Measurements from ENCODE around the gene MAPT.

Gene MAPT

DNA sequence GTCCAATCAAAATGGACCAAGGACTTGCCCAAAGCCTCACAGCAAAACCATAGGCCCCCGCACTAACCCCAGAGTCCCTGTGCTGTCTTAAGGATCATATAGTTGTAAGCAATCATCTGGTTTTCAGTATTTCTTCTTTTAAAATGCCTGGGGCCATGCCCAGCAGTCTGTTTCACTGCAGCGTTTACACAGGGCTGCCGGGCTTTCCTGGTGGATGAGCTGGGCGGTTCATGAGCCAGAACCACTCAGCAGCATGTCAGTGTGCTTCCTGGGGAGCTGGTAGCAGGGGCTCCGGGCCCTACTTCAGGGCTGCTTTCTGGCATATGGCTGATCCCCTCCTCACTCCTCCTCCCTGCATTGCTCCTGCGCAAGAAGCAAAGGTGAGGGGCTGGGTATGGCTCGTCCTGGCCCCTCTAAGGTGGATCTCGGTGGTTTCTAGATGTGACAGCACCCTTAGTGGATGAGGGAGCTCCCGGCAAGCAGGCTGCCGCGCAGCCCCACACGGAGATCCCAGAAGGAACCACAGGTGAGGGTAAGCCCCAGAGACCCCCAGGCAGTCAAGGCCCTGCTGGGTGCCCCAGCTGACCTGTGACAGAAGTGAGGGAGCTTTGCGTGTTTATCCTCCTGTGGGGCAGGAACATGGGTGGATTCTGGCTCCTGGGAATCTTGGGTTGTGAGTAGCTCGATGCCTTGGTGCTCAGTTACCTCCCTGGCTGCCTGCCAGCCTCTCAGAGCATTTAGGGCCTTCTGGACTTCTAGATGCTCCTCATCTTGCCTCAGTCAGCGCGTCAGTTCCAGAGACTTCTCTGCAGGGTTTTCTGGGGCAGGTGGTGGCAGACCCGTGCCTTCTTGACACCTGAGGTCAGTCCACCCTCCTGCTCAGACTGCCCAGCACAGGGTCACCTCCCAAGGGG is 79.8 kb downstream of the MAPT start:
- DNase-seq (ENCODE audit: low spot score) = no peak

DNA sequence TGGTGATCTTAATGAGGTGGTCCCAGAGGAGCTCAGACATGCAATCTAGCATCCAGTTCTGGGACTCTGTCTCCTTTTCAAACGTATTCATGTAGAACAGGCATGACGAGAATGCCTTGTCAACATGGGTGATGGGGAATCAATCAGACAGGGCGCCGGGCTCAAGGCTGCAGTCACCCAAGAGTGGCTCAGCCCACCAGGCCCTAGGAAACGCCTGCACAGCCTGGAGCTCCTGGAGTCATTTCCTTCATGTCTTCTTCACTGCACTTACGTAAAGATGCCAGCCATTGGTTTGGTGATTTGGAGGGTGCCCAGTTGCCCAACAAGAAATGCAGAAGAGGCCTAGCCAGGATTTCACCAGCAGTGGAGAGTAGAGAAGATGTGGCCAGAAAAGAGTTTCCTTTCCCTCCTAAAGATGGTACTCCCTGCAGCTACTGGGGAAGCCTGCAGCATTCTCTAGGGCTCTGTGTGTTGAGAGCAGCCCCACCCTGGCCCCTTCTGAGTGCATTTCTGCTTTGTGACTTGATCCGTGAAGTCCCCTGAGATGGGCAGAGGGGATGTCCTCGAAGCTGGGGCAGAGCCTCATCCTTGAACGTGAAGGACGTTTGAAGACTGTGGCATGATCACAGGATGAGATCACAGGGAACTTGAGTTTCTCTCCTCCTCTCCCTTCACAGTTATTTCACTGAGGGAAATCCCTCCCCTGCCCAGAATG is 80.7 kb downstream of the MAPT start:
- DNase-seq (ENCODE audit: low spot score) = no peak

DNA sequence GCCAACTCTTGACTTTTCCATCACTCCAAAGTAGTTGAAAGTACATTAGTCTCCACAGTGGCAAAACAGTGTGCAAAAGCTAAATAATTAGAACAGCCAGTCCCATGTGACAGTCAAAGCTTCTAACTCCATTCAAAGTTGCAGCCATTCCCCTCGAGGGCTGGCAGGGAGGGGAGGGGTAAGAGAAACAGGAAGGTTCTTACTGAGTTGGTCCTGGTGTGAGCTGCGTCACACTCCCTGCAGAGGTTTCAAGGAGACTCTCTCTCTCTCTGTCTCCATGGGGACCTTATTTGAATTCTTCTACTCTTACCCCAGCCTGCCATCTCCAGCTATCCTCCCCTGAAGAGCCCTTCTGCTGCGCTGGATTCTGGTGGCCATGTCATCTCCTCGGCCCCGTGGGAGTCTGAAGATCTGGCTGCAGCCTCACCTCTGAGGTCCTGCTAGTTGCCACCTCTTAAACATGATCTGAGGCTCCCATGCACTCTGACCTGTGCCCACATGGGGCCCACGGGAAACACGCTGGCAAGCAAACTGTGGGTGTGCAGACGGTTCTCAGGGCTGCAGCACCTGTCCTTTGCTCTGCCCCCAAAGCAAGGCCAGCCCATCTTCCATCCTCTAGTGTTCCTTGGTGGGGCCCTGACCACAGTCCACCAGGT is 81.4 kb downstream of the MAPT start:
- no peak for DNase-seq (ENCODE audit: low spot score)

DNA sequence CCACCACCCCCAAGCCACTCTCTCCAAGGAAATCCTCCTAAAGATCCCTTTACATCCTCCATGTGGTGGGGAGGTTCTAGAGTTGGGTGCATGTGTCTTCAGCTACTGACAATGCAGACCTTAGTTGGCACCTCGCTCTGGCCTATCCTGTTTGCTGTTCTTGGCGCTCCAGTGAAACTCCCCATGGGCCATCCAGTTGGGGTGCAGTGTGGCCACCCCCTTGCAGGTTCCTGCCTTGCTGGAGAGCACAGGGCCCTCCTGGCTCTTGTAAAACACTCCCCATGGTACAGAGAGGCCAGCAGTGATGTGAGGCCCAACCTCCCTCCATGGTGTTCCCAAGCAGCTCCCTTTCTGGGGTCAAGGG is 82.0 kb downstream of the MAPT start:
- DNase-seq (ENCODE audit: low spot score) = no peak

DNA sequence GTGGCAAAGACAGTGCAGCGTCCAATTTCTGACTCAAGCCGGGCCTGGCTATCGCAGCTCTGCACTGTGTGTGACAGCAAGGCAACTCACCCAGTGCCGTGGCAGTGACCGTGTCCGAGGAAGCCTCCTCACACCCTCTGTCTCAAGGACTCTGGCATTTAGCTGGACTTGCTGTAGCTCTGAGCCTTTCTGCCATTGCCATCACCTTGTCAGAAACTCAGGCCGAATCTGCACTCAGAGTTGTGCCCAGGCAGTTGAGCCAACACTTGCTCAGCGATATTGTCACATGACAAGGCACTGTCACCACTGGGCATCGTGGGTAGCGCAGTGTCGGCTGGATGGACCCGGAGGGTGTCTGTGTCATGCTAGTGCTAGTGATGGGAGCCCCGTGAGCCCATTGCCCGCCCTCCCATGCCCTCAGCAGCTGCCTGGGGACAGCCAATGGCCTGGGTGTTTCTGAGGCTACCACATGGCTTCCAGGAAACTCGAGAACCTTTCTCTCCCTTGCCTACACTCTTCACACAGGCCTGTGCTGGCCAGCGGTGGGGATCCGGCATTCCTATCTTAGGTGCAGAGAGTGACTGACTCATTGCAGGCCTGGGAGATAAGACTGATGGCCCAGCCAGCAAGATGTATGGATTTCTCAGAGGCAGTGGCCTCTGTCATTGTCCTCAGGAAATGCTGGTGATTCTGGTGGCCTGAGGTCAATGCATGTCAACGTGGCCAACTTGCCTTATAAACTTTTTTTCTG is 82.6 kb downstream of the MAPT start:
- DNase-seq (ENCODE audit: low spot score) = no peak

DNA sequence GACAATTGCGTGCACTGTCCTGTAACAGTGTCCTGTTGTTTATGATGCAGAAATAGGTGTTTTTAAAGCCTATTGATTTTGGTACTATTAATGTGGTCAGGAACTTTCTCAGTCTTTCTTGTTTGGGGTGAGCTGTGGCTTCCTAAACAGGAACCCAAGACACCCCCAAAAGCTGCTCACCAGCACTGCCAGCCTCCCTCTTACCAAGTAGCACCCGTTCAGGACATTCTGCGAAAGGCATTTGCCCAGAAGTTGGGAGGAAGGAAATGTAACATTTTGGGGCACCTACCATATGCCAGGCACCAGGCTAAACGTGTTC is 83.1 kb downstream of the MAPT start:
- DNase-seq (ENCODE audit: low spot score) = no peak

DNA sequence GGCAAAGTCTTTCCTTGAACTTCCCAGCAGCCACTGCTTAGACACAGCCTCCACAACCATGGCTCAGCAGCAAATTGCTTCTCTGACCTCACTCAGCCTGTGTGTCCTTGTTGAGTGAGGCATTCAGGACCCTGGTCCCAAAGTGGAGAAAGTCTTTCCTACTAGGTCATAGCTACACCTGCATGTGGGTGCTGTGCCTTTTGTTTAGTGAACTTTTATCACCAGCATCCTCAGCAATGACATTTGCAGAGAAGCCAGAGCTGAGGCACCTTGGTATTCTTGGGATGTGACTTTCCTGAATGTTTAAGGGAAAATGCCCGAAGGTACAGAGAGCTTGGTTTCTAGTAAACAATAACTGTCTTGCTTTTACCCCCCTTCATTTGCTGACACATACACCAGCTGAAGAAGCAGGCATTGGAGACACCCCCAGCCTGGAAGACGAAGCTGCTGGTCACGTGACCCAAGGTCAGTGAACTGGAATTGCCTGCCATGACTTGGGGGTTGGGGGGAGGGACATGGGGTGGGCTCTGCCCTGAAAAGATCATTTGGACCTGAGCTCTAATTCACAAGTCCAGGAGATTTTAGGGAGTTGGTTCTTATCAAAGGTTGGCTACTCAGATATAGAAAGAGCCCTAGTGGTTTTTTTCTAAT is 83.7 kb downstream of the MAPT start:
- no peak for DNase-seq (ENCODE audit: low spot score)

DNA sequence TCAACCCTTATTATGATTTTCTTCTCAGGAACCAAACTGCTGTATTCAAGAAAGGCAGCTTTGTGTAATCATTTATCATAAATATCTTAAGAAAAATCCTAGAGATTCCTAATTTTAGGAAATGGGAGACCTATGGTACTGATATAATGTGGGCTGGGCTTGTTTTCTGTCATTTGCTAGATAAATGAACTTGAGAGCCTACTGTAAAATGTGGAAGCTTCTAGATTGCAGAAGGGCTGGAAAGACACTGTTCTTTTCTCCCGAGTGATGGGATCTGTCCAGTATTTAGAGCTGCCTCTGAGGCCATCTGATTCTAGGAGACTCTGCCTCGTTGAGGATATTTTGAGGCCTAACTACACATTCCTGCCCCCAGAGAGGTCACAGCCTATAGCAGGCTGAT is 84.8 kb downstream of the MAPT start:
- no peak for DNase-seq (ENCODE audit: low spot score)

DNA sequence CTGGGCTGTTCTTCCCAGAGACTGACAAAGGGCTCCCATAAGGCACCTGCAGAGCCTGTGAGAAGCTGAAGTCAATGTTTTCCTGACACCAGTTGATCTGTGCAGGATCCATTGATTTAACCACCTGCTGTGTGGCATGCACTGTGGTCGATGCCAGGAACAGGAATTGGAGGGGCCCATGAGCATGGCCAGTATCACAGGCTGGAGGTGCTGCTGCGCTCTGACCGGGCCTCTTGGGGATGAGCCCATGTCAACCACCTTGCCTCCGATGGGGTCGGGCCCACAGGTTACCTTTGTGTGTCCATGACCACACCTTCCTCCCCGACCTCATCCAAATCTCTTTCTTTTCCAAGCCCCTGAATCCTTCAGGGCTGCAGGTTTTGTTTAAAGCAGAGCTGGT is 86.5 kb downstream of the MAPT start:
- DNase-seq (ENCODE audit: low spot score) = no peak

DNA sequence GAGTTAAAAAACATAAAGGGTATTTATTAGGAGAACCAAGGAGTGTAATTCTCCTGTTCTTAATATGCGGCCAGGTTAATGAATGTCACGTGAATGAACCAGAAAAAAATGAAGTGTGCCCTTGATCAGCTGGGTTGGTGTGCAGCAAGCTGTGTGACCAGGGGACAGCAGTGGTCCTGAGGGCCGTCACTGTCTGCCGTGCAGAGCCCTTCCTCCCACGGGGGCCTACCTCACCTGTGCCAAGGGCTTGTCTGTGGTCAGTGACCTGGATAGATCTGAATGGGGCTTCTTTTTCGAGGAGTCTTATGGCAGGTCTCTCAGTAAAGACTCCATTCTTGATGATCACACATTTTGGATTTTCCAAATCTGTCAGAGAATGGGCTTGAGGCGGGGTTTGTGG is 87.0 kb downstream of the MAPT start:
- DNase-seq (ENCODE audit: low spot score) = no peak

DNA sequence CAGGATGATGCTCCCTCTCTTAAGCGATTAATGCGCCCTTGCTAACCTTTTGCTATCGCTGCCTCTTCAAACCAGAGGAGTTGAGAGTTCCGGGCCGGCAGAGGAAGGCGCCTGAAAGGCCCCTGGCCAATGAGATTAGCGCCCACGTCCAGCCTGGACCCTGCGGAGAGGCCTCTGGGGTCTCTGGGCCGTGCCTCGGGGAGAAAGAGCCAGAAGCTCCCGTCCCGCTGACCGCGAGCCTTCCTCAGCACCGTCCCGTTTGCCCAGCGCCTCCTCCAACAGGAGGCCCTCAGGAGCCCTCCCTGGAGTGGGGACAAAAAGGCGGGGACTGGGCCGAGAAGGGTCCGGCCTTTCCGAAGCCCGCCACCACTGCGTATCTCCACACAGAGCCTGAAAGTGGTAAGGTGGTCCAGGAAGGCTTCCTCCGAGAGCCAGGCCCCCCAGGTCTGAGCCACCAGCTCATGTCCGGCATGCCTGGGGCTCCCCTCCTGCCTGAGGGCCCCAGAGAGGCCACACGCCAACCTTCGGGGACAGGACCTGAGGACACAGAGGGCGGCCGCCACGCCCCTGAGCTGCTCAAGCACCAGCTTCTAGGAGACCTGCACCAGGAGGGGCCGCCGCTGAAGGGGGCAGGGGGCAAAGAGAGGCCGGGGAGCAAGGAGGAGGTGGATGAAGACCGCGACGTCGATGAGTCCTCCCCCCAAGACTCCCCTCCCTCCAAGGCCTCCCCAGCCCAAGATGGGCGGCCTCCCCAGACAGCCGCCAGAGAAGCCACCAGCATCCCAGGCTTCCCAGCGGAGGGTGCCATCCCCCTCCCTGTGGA is 88.6 kb downstream of the MAPT start:
- DNase-seq (ENCODE audit: low spot score) = no peak

DNA sequence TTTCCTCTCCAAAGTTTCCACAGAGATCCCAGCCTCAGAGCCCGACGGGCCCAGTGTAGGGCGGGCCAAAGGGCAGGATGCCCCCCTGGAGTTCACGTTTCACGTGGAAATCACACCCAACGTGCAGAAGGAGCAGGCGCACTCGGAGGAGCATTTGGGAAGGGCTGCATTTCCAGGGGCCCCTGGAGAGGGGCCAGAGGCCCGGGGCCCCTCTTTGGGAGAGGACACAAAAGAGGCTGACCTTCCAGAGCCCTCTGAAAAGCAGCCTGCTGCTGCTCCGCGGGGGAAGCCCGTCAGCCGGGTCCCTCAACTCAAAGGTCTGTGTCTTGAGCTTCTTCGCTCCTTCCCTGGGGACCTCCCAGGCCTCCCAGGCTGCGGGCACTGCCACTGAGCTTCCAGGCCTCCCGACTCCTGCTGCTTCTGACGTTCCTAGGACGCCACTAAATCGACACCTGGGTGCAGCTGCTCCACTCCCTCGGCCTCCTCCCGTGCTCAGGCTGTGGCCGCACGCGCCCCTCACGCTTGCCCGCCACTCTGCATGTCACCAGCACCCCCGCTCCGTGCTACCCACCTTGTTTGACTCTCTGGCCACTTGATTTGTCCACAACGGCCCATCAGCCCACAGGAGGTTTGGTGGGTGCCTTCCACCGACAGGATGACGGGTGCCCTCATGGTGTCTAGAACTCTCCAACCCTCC is 89.4 kb downstream of the MAPT start:
- no peak for DNase-seq (ENCODE audit: low spot score)

DNA sequence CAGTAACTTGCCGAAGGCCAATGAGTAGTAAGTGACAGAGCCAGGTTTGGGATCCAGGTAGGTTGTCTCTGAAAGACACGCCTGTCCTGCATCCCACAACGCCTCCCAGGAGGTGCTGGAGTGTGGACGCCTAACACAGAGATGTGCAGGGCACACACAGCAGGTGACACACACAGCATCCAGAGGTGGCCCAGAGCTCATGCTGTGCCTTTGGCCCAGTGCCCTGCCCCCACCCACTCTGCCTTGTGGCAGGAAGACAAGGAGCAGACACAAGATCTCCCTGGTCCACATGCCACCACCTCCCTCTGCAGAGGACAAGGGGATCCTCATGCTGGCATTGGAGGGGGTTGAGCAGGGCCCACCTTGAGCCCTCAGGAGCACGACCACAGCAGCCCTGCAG is 90.0 kb downstream of the MAPT start:
- no peak for DNase-seq (ENCODE audit: low spot score)

DNA sequence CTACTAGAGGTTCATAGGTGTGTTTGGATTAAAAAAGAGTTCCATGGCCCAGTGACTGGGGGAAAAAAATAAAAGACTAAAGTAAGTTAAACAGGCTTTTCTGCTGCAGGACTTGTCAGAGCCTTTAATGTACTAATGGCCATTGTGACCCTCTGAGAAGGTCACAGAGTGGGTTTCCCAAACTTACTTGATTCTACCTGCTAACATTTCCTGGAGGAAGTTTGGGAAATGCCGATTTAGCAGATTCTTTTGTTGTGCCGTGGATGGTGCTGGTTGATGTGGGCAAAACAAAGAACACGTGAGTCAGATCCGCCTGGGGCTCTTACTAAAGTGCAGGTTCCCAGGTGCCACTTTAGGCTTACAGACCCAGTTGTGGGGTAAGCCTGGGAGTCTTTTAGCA is 91.1 kb downstream of the MAPT start:
- no peak for DNase-seq (ENCODE audit: low spot score)

DNA sequence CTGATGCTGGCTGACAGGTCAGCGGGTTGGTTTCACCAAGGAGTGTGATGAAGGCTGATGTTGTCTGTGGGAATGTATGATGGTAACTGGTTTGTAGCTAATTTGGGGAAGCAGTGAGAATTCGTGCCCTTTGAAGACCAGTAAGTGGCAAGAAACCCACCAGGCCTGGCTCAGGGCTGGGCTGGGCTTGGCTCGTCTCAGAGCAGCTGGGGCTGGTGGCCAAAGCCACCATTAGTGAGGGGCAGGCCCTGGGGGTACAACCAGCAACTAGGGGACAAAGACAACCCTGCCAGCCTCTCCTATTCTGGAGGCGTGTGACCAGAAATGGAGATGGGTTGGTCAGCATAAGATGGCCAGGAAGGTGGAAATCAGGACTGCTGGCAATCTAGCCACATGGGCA is 91.7 kb downstream of the MAPT start:
- DNase-seq (ENCODE audit: low spot score) = no peak

DNA sequence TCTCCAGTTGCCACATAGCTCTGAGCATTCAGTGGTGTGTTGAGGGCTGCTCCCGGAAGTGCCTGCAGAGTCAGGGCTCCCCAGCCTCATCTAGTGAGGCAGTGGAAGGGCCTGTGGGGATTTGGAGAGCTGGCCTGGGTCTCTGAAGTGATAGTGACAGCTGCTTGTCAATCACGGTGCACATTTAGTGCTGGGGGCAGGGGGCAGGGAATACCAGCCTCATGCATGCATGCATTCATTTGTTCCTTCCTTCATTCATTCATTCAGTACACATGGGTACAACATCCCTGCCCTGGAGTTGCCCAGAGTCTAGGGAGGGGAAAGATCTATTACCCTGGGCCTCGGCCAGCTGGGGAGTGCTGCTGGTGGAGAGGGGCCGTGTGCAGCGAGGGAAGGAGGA is 93.4 kb downstream of the MAPT start:
- DNase-seq (ENCODE audit: low spot score) = no peak

DNA sequence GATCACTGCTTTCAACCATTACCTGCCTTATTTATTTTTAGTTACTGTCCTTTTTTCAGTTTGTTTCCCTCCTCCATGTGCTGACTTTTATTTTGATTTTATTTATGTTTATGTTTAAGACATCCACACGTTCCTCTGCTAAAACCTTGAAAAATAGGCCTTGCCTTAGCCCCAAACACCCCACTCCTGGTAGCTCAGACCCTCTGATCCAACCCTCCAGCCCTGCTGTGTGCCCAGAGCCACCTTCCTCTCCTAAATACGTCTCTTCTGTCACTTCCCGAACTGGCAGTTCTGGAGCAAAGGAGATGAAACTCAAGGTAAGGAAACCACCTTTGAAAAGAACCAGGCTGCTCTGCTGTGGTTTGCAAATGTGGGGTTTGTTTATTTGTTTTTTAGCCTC is 95.4 kb downstream of the MAPT start:
- DNase-seq (ENCODE audit: low spot score) = no peak

DNA sequence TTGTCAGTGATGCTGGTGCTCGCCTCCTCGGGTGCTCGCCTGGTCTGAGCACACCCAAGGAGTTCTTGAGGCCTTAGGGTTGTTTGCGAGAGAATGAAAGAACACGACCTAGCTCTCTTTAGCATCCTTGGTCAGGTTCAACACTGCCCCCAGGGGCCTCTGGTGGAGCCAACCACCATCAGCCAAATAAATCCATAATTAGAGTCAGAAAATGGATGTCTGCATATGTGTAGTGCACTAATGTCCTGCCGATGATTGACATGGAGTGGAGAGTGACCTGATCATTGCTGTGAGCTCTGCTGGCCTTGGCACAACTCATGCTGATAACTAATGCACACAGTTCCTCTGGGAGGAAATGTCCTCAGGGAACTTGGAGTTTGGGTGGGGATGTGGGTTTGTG is 96.5 kb downstream of the MAPT start:
- DNase-seq (ENCODE audit: low spot score) = no peak

DNA sequence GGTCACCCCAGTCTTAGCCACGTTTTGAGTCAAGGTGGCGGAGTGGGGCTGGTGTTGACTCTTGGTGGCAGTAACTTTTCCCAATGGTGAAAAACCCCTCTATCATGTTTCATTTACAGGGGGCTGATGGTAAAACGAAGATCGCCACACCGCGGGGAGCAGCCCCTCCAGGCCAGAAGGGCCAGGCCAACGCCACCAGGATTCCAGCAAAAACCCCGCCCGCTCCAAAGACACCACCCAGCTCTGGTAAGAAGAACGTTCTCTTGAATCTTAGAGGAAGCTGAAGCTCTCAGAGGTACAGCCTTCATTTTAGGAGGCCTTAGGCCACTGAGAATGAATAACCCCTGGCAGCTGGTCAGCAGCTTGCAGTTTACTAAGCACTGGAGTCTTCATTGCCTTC is 97.0 kb downstream of the MAPT start:
- no peak for DNase-seq (ENCODE audit: low spot score)

DNA sequence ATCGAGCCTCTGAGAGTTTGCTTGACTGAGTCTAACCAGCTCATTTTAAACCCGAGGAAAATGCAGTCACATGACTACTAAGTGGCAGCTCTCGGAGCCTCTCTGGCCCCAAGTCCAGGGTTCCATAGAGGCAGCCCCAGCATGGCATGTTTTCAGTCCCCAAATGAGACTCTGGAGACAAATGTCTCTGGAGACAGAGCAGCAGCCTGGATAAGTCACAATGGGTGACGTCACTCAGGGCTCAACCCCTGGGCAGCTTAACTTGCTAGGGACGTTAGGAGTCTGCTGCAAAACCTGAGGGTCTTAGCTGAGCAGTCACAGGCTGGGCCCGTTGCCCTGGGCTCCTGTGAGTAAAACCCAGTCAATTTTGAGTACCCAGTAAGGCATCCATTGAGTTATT is 97.8 kb downstream of the MAPT start:
- no peak for DNase-seq (ENCODE audit: low spot score)

DNA sequence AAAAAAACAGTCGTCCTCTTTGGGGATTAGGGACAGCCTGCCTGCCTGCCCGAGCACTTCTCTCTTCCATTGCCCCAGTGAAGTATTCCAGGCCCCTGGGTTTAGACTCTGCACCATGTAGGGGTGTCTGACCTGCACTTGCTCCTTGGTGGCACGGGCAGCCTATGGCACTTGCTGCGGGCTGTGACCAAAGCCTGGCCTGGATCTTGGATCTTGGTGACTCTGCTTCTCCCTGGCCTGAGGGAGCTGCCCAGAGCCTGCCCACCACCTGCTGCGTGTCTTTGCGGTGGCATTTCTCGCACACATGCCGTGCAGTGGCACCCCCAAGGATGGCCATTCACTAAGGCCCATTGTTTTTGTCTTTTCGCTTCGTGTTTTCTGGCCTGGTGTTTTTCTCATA is 98.5 kb downstream of the MAPT start:
- DNase-seq (ENCODE audit: low spot score) = no peak
